Measurements from ENCODE around the gene BROX.
A peak's percentile ranks its signal among the peaks of the same experiment; 100 is the strongest.

Gene BROX

DNA sequence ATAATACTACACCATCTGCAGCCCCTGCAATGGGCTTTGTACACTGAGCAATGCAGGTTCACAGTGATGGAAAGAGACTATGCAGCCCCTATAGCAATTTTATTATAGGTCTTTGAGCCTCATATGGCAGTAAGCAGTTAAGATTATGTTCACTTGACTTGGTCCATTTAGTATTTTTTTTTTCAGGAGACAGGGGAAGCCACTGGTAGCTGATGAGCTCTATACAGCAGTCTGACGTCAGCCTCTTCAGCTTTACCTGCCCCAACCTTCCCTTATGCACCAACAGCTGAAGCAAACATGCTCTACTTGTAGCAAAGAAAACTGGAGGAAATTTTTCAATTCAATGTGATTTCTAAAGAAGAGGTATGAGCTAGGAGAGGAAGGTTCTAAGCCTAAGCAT, 32.3 kb upstream of the BROX start:
- DNase-seq, result no peak
- Histone ChIP-seq H3K36me3 (no peaks in the 10 kb centered on the region), H3K9me3 (ENCODE audit: severe bottlenecking) (no peaks in the 10 kb centered on the region), H3K4me3 (ENCODE audit: low read depth, low read length) (no peak overlapping the region), H3K27me3 (ENCODE audit: insufficient read depth, low read depth, severe bottlenecking) (no peaks in the 10 kb centered on the region), H3K27ac (no peak overlapping the region)
- TF ChIP-seq CTCF (IDR thresholded peaks at IDR 0.05; ENCODE audit: low read depth, low read length), result no peak

- no peaks in the 10 kb centered on the region for H3K9me3 ChIP-seq (ENCODE audit: severe bottlenecking)
- peak; percentile 13 for DNase-seq
- no peak for TF ChIP-seq CTCF (IDR thresholded peaks at IDR 0.05; ENCODE audit: low read depth, low read length)
- H3K27me3 ChIP-seq (ENCODE audit: insufficient read depth, low read depth, severe bottlenecking), result no peaks in the 10 kb centered on the region
- H3K27ac ChIP-seq, result no peak overlapping the region
- no peaks in the 10 kb centered on the region for H3K36me3 ChIP-seq
- no peak overlapping the region for H3K4me3 ChIP-seq (ENCODE audit: low read depth, low read length)
Observed at GRCh38 chr1:222691016-222691415, 21.3 kb upstream of the BROX start.

DNA sequence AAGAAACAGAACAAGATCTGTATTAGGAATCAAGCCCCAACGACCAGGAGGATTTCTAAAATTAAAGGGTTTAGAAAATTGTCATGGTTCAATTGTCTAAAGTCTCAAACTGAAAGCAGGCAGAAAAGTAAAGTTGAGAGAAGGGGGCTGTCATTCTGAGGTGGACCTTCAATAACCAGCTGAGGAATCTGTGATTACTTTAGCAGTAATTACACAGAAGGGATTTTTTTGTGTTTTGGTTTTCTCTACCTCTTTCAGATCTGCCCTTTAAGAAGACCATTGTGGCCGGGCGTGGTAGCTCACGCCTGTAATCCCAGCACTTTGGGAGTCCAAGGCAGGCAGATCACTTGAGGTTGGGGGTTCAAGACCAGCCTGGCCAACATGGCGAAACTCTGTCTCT, 17.4 kb upstream of the BROX start:
- no peak for TF ChIP-seq CTCF (IDR thresholded peaks at IDR 0.05; ENCODE audit: low read depth, low read length)
- Histone ChIP-seq H3K9me3 (ENCODE audit: severe bottlenecking) (no peaks in the 10 kb centered on the region), H3K36me3 (no peaks in the 10 kb centered on the region), H3K27me3 (ENCODE audit: insufficient read depth, low read depth, severe bottlenecking) (no peaks in the 10 kb centered on the region), H3K27ac (no peak overlapping the region), H3K4me3 (ENCODE audit: low read depth, low read length) (no peak overlapping the region)
- DNase-seq, result no peak

DNA sequence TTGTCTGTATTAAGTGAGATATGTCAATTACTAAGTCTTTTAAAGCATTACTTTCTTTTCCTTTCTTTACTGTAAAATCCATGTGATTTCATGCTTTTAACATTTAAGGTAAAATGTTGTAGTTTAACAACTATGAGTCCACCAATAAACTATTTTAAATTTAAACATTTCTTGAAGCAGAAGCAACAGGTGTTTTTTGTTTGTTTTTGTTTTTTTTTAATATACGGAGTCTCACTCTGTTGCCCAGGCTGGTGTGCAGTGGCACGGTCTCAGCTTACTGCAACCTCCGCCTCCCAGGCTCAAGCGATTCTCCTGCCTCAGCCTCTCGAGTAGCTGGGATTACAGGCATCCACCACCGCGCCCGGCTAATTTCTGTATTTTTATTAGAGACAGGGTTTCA, 15.6 kb upstream of the BROX start:
- no peaks in the 10 kb centered on the region for H3K36me3 ChIP-seq
- no peak for DNase-seq
- H3K27me3 ChIP-seq (ENCODE audit: insufficient read depth, low read depth, severe bottlenecking), result no peaks in the 10 kb centered on the region
- no peak overlapping the region for H3K4me3 ChIP-seq (ENCODE audit: low read depth, low read length)
- no peaks in the 10 kb centered on the region for H3K9me3 ChIP-seq (ENCODE audit: severe bottlenecking)
- no peak overlapping the region for H3K27ac ChIP-seq
- no peak for TF ChIP-seq CTCF (IDR thresholded peaks at IDR 0.05; ENCODE audit: low read depth, low read length)

GRCh38 chr1:222697203-222697602, 15.2 kb upstream of the BROX start:
- Histone ChIP-seq H3K4me3 (ENCODE audit: low read depth, low read length) (no peak overlapping the region), H3K9me3 (ENCODE audit: severe bottlenecking) (no peaks in the 10 kb centered on the region), H3K36me3 (no peaks in the 10 kb centered on the region), H3K27ac (no peak overlapping the region), H3K27me3 (ENCODE audit: insufficient read depth, low read depth, severe bottlenecking) (no peaks in the 10 kb centered on the region)
- no peak for TF ChIP-seq CTCF (IDR thresholded peaks at IDR 0.05; ENCODE audit: low read depth, low read length)
- no peak for DNase-seq

DNA sequence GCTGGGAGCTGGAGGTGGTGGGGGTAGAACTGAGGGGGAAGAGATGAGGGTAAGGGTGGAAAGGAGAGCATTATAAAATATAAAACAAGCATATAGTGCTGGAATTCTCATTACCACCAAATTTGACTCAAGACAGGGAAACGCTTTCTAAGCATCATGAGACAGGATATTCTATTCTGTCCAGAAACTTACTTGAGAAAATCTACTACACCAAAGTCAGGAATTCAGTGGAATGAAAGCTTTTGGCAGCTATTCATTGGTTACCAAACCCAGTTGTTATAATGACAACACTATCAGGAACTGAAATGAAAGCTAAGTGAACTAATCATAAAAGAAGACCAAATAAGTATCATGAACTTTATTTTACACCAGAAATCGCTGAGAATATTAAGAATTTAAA, 14.5 kb upstream of the BROX start:
- H3K9me3 ChIP-seq (ENCODE audit: severe bottlenecking), result no peaks in the 10 kb centered on the region
- TF ChIP-seq CTCF (IDR thresholded peaks at IDR 0.05; ENCODE audit: low read depth, low read length), result no peak
- H3K27me3 ChIP-seq (ENCODE audit: insufficient read depth, low read depth, severe bottlenecking), result no peaks in the 10 kb centered on the region
- H3K4me3 ChIP-seq (ENCODE audit: low read depth, low read length), result no peak overlapping the region
- DNase-seq, result no peak
- no peak overlapping the region for H3K27ac ChIP-seq
- no peaks in the 10 kb centered on the region for H3K36me3 ChIP-seq
